Fibroblast of villous mesenchyme (primary cell): ENCODE results near the gene STAT2. TPM values are rescaled to one million over a fixed set of nuclear protein-coding genes. Genes with fewer than 3 reads are reported as not detected.

Experiments used
- DNase-seq: peaks from one replicate; pipeline ENCODE4 v3.0.0-alpha.2; 2010; ENCODE audit warnings: low read depth
- H3K4me3 ChIP-seq: 2 replicates; pipeline ENCODE4 v1.5.1; 2011; ENCODE audit warnings: low read depth, mild to moderate bottlenecking, low read length
- CTCF ChIP-seq: IDR thresholded peaks from 2 replicates; pipeline ENCODE4 v1.5.1; 2012; ENCODE audit warnings: low read depth, mild to moderate bottlenecking, low read length; ENCODE audit not compliant: insufficient read depth
- total RNA-seq: library from RNA; depleted of rRNA; stranded (reverse); fragments of >200 nt; gene quantifications from 2 replicates; pipeline ENCODE4 v1.2.3, GENCODE V29; 2012

The STAT2 gene
- total RNA-seq, 1 donor = 296 TPM

DNA sequence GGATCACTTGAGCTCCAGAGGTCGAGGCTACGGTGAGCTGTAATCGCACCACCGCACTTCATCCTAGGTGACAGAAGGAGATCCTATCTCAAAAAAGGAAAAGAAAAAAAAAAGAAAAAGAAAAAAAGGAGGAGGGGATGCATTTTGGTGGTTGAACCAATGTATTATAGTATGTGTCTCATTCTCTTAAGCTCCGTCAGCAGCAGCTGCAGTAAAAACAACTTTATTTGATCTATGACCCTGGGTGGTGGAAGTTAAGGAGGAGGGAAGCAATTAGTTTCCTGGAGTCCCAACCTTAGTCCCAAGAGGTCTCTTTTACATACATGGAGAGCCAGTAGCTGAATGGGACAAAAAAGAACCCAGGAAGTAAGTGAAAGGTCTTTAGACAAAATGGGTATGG lies 29.5 kb upstream of the STAT2 start:
- no peak for DNase-seq
- no peak overlapping the region for H3K4me3 ChIP-seq
- TF ChIP-seq CTCF = no peak

GRCh38 chr12:56387152-56387736 lies 27.3 kb upstream of the STAT2 start:
- no peak overlapping the region for H3K4me3 ChIP-seq
- TF ChIP-seq CTCF = no peak
- DNase-seq = peak; percentile 29

DNA sequence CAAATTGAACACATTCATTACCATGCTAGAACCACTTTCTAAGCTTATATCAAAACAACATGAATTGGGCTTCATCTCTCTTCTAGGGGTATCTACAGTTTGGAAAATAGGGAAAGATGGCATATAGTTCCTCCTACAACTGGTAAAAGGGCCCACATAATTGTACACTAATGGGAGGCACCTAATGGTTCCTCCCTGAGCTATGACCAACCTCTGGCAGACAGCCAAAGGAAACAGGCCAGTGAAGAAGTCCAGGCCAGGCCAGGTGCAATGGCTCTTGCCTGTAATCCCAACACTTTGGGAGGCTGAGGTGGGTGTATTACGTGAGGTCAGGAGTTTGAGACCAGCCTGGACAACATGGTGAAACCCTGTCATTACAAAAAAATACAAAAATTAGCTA lies 26.0 kb upstream of the STAT2 start:
- DNase-seq = no peak
- TF ChIP-seq CTCF = no peak

DNA sequence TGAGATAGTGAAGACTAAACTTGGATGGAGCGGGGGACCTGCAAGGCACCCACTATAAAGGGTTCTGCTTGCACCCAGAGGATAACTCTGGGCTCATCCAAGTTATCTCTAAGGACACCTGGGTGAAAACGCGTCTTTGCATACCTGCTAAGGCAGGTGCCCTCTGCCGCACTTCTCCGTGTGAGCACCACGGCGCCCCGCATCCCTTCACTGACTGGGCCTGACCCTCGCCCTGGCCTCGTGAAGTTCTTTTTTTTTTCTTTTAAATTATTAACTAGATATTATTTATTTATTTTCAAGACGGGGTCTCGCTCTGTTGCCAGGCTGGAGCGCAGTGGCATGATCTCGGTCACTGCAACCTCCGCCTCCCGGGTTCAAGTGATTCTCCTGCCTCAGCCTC lies 22.7 kb upstream of the STAT2 start:
- no peak for DNase-seq
- no peak overlapping the region for H3K4me3 ChIP-seq
- TF ChIP-seq CTCF = no peak

More for the DNA sequence above, 26.0 kb upstream of the STAT2 start:
- H3K4me3 ChIP-seq = no peak overlapping the region

GRCh38 chr12:56377989-56378316 lies 18.0 kb upstream of the STAT2 start:
- H3K4me3 ChIP-seq = no peak overlapping the region
- DNase-seq = no peak
- TF ChIP-seq CTCF = no peak

GRCh38 chr12:56377310-56377988 lies 17.5 kb upstream of the STAT2 start:
- peak; percentile 13 for DNase-seq
- H3K4me3 ChIP-seq = no peak overlapping the region
- TF ChIP-seq CTCF = peak; percentile 14
